Loucy (cell line): Measurements from ENCODE around the gene IRF2BP1.

Source experiments
- CTCF ChIP-seq: fragments of 200-600 bp; sonication (generic); conservative IDR thresholded peaks from 2 replicates; pipeline ENCODE4 v1.5.1; 2014; ENCODE audit warnings: mild to moderate bottlenecking, antibody characterized with exemption, low read length
- EZH2phosphoT487 ChIP-seq: fragments of 200-600 bp; IDR thresholded peaks from 2 replicates; pipeline ENCODE4 v1.6.1; 2018; ENCODE audit warnings: antibody characterized with exemption, mild to moderate bottlenecking, moderate library complexity, borderline replicate concordance

- no peak for TF ChIP-seq CTCF
- no peak for TF ChIP-seq EZH2phosphoT487
Measured at GRCh38 chr19:45874620-45874966, 11.3 kb downstream of the IRF2BP1 start.
